Measurements from ENCODE around the gene TF.

The TF gene

GRCh38 chr3:133753107-133753778, 7.0 kb downstream of the TF start:
- H3K4me3 ChIP-seq (ENCODE audit: low read depth, low read length) = no peak overlapping the region
- no peak for DNase-seq (ENCODE audit: low read depth)
- no peak for TF ChIP-seq CTCF (IDR thresholded peaks at IDR 0.05; ENCODE audit: control insufficient read depth, extremely low read depth, insufficient read depth)

- no peak overlapping the region for H3K4me3 ChIP-seq (ENCODE audit: low read depth, low read length)
- no peak for TF ChIP-seq CTCF (IDR thresholded peaks at IDR 0.05; ENCODE audit: control insufficient read depth, extremely low read depth, insufficient read depth)
- DNase-seq (ENCODE audit: low read depth) = no peak
Observed at GRCh38 chr3:133753779-133754164, 7.6 kb downstream of the TF start.

GRCh38 chr3:133754455-133754854, 8.3 kb downstream of the TF start:
- DNase-seq (ENCODE audit: low read depth) = no peak
- TF ChIP-seq CTCF (IDR thresholded peaks at IDR 0.05; ENCODE audit: control insufficient read depth, extremely low read depth, insufficient read depth) = no peak
- no peak overlapping the region for H3K4me3 ChIP-seq (ENCODE audit: low read depth, low read length)

- DNase-seq (ENCODE audit: low read depth) = no peak
- TF ChIP-seq CTCF (IDR thresholded peaks at IDR 0.05; ENCODE audit: control insufficient read depth, extremely low read depth, insufficient read depth) = no peak
- no peak overlapping the region for H3K4me3 ChIP-seq (ENCODE audit: low read depth, low read length)
Observed at GRCh38 chr3:133754973-133755828, 9.0 kb downstream of the TF start.

GRCh38 chr3:133756716-133757694, 10.8 kb downstream of the TF start:
- H3K4me3 ChIP-seq (ENCODE audit: low read depth, low read length) = no peak overlapping the region
- no peak for TF ChIP-seq CTCF (IDR thresholded peaks at IDR 0.05; ENCODE audit: control insufficient read depth, extremely low read depth, insufficient read depth)

GRCh38 chr3:133757701-133758567, 11.7 kb downstream of the TF start:
- no peak for DNase-seq (ENCODE audit: low read depth)
- H3K4me3 ChIP-seq (ENCODE audit: low read depth, low read length) = no peak overlapping the region
- no peak for TF ChIP-seq CTCF (IDR thresholded peaks at IDR 0.05; ENCODE audit: control insufficient read depth, extremely low read depth, insufficient read depth)

More at GRCh38 chr3:133756716-133757694, 10.8 kb downstream of the TF start:
- no peak for DNase-seq (ENCODE audit: low read depth)
